Measurements from ENCODE around the gene EXOC3L4. TPM values are rescaled to one million over a fixed set of nuclear protein-coding genes. Genes with fewer than 3 reads are reported as not detected.

Gene EXOC3L4
- polyA plus RNA-seq, 1 donor (not counting 4 experiments of a cell fraction or from before 2014, with no cell fraction given) = not detected

GRCh38 chr14:103061482-103061976, 33.0 kb upstream of the EXOC3L4 start:
- no peak overlapping the region for H2AFZ ChIP-seq (ENCODE audit: control insufficient read depth, low read length)
- peaks cover 3% of the 10 kb centered on the region for H3K4me1 ChIP-seq (ENCODE audit: control insufficient read depth, extremely low read depth, insufficient read depth, low read length)
- H3K9me1 ChIP-seq (ENCODE audit: control insufficient read depth, extremely low read depth, insufficient read depth, low read length) = no peaks in the 10 kb centered on the region
- FAIRE-seq (no peak), DNase-seq (ENCODE audit: low read depth, low spot score) (no peak)
- dilution Hi-C loops (cut with MboI; ENCODE audit: extremely low pct_ligation_motif_present, low sequenced_read_pairs) = no loop called here
- H3K27me3 ChIP-seq (ENCODE audit: control insufficient read depth, extremely low read depth, insufficient read depth, low read length) = no peaks in the 10 kb centered on the region
- TF ChIP-seq CTCF (optimal IDR thresholded peaks at IDR 0.05 in 1 of 3, IDR thresholded peaks at IDR 0.05 in 1 of 3, conservative IDR thresholded peaks at IDR 0.05 in 1 of 3; ENCODE audit: extremely low read depth in 1 of 3, insufficient read depth in 2 of 3, low read length in 3 of 3) (no peak), EZH2 (IDR thresholded peaks at IDR 0.05; ENCODE audit: low read length) (no peak)
- no peak overlapping the region for H3K4me2 ChIP-seq (ENCODE audit: control insufficient read depth, extremely low read depth, insufficient read depth, low read depth, low read length)
- H3K4me3 ChIP-seq (ENCODE audit: control insufficient read depth in 2 of 3, extremely low read depth in 1 of 3, insufficient read depth in 2 of 3, low read depth in 1 of 3, low read length in 3 of 3) = no peak overlapping the region
- no peak overlapping the region for H3K27ac ChIP-seq (ENCODE audit: control insufficient read depth, insufficient read depth, low read length)
- H3K36me3 ChIP-seq (ENCODE audit: control insufficient read depth in 2 of 2, extremely low read depth in 1 of 2, insufficient read depth in 2 of 2, low read length in 2 of 2) = peaks cover 0 to 1% of the 10 kb centered on the region in 2 experiments
- H4K20me1 ChIP-seq (ENCODE audit: control insufficient read depth, extremely low read depth, insufficient read depth, low read length) = no peaks in the 10 kb centered on the region
- H3K79me2 ChIP-seq (ENCODE audit: control insufficient read depth, insufficient read depth, low read length) = peaks cover 11% of the 10 kb centered on the region
- H3K9ac ChIP-seq (ENCODE audit: control insufficient read depth, extremely low read depth, insufficient read depth, low read length) = no peak overlapping the region
- H3K9me3 ChIP-seq (ENCODE audit: control insufficient read depth, low read depth, low read length) = no peaks in the 10 kb centered on the region

GRCh38 chr14:103064436-103064835, 30.1 kb upstream of the EXOC3L4 start:
- H3K4me1 ChIP-seq (ENCODE audit: control insufficient read depth, extremely low read depth, insufficient read depth, low read length) = peaks cover 17% of the 10 kb centered on the region

More at GRCh38 chr14:103064436-103064835, 30.1 kb upstream of the EXOC3L4 start:
- H3K4me3 ChIP-seq (ENCODE audit: control insufficient read depth in 2 of 3, extremely low read depth in 1 of 3, insufficient read depth in 2 of 3, low read depth in 1 of 3, low read length in 3 of 3) = no peak overlapping the region
- no peak for DNase-seq (ENCODE audit: low read depth, low spot score)
- H3K79me2 ChIP-seq (ENCODE audit: control insufficient read depth, insufficient read depth, low read length) = no peaks in the 10 kb centered on the region
- H4K20me1 ChIP-seq (ENCODE audit: control insufficient read depth, extremely low read depth, insufficient read depth, low read length) = no peaks in the 10 kb centered on the region
- H3K9ac ChIP-seq (ENCODE audit: control insufficient read depth, extremely low read depth, insufficient read depth, low read length) = no peak overlapping the region
- peaks cover 0 to under 1% of the 10 kb centered on the region in 2 experiments for H3K36me3 ChIP-seq (ENCODE audit: control insufficient read depth in 2 of 2, extremely low read depth in 1 of 2, insufficient read depth in 2 of 2, low read length in 2 of 2)
- no peak for TF ChIP-seq CTCF (optimal IDR thresholded peaks at IDR 0.05 in 1 of 3, IDR thresholded peaks at IDR 0.05 in 1 of 3, conservative IDR thresholded peaks at IDR 0.05 in 1 of 3; ENCODE audit: extremely low read depth in 1 of 3, insufficient read depth in 2 of 3, low read length in 3 of 3)
- no peak for TF ChIP-seq EZH2 (IDR thresholded peaks at IDR 0.05; ENCODE audit: low read length)
- H3K27me3 ChIP-seq (ENCODE audit: control insufficient read depth, extremely low read depth, insufficient read depth, low read length) = no peaks in the 10 kb centered on the region
- H3K9me1 ChIP-seq (ENCODE audit: control insufficient read depth, extremely low read depth, insufficient read depth, low read length) = no peaks in the 10 kb centered on the region
- no peak overlapping the region for H2AFZ ChIP-seq (ENCODE audit: control insufficient read depth, low read length)
- no peak overlapping the region for H3K4me2 ChIP-seq (ENCODE audit: control insufficient read depth, extremely low read depth, insufficient read depth, low read depth, low read length)
- no peak overlapping the region for H3K27ac ChIP-seq (ENCODE audit: control insufficient read depth, insufficient read depth, low read length)
- FAIRE-seq = no peak
- H3K9me3 ChIP-seq (ENCODE audit: control insufficient read depth, low read depth, low read length) = no peaks in the 10 kb centered on the region
- dilution Hi-C loops (cut with MboI; ENCODE audit: extremely low pct_ligation_motif_present, low sequenced_read_pairs) = no loop called here
